Muscle layer of duodenum (tissue), 2 donors: ENCODE results near the gene PLEKHA6.

Source experiments
- H3K27ac ChIP-seq: one replicate; pipeline ENCODE4 v1.7.0; 2013; ENCODE audit warnings: mild to moderate bottlenecking, low read length
- H3K27me3 ChIP-seq: one replicate; pipeline ENCODE4 v1.7.0; 2013; ENCODE audit warnings: low read depth, mild to moderate bottlenecking, control low read depth, low read length
- H3K36me3 ChIP-seq, 2 donors: one replicate each; pipeline ENCODE4 v1.7.0; 2013; ENCODE audit warnings: low read length in 2 of 2, control low read depth in 1 of 2, mild to moderate bottlenecking in 1 of 2; ENCODE audit not compliant: insufficient read depth in 2 of 2, control insufficient read depth in 1 of 2
- H3K4me1 ChIP-seq, 2 donors: one replicate each; pipeline ENCODE4 v1.7.0; 2013; ENCODE audit warnings: low read length in 2 of 2, mild to moderate bottlenecking in 2 of 2, control low read depth in 1 of 2, moderate library complexity in 1 of 2; ENCODE audit not compliant: insufficient read depth in 2 of 2, control insufficient read depth in 1 of 2
- H3K4me3 ChIP-seq, 2 donors: one replicate each; pipeline ENCODE4 v1.7.0; 2013; ENCODE audit warnings: low read length in 2 of 2, low read depth in 1 of 2, mild to moderate bottlenecking in 1 of 2
- H3K9me3 ChIP-seq, 2 donors: one replicate each; pipeline ENCODE4 v1.7.0; 2013; ENCODE audit warnings: low read length in 2 of 2, control low read depth in 1 of 2, mild to moderate bottlenecking in 1 of 2; ENCODE audit not compliant: control insufficient read depth in 1 of 2
- donor health status: healthy.

Gene PLEKHA6

GRCh38 chr1:204255966-204256365, 103.8 kb downstream of the PLEKHA6 start:
- Histone ChIP-seq H3K9me3 (no peaks in the 10 kb centered on the region), H3K4me1 (no peaks in the 10 kb centered on the region), H3K27me3 (no peaks in the 10 kb centered on the region), H3K27ac (no peak overlapping the region), H3K36me3 (peaks cover 0 to 3% of the 10 kb centered on the region in 2 donors), H3K4me3 (no peak overlapping the region)

DNA sequence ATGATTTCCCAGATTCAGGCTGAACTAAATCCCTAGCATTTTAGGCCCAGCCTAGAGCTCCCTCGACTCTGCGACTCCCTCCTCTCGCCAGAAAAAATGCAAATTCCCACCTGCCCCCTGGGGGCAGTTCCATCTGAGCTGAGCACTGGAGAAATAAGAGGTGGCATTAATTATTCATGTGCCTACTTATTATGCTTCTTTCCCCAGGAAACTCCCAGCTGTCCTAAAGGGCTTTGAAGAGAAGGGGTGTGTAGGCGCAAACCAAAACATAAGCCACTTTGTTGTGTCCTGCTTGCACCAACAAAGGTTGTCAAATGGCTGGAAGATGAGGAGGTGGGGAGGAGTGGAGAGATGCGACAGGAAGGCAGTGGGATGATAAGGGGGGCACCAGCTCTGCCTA, 104.5 kb downstream of the PLEKHA6 start:
- Histone ChIP-seq H3K27ac (no peak overlapping the region), H3K4me3 (no peak overlapping the region), H3K9me3 (no peaks in the 10 kb centered on the region), H3K4me1 (no peaks in the 10 kb centered on the region), H3K36me3 (peaks cover 0 to 3% of the 10 kb centered on the region in 2 donors), H3K27me3 (no peaks in the 10 kb centered on the region)

DNA sequence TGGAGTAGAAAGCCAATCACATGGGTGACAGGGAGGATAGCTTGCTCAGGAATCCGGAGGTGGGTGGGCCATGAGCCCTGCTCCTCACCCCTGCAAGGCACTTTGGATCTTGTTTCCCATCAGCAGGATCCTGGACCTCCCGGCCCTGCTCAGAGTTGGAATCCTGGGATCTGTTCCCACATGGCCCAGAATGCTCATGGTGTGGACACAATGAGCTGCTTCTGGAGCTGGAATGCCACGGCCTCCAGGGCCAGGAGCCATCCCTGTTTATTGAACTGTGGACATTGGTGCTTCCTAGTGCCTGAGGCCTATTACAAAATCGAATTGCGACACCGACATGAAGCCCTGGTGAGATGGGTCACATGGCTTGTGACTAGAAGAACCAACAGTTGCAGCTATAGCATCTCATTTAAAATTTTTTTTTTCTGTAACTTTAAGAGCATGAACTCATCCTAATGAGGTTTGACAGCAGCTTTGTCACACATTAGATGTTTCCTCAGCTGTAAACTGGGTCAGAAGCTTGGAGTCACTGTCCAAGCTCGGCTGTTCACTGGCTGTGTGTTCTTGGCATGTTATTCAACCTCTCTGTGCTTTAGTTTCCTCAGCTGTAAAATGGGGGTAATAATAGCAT, 105.6 kb downstream of the PLEKHA6 start:
- Histone ChIP-seq H3K36me3 (no peaks in the 10 kb centered on the region), H3K27me3 (no peaks in the 10 kb centered on the region), H3K4me3 (no peak overlapping the region), H3K9me3 (no peaks in the 10 kb centered on the region), H3K27ac (no peak overlapping the region), H3K4me1 (no peaks in the 10 kb centered on the region)

DNA sequence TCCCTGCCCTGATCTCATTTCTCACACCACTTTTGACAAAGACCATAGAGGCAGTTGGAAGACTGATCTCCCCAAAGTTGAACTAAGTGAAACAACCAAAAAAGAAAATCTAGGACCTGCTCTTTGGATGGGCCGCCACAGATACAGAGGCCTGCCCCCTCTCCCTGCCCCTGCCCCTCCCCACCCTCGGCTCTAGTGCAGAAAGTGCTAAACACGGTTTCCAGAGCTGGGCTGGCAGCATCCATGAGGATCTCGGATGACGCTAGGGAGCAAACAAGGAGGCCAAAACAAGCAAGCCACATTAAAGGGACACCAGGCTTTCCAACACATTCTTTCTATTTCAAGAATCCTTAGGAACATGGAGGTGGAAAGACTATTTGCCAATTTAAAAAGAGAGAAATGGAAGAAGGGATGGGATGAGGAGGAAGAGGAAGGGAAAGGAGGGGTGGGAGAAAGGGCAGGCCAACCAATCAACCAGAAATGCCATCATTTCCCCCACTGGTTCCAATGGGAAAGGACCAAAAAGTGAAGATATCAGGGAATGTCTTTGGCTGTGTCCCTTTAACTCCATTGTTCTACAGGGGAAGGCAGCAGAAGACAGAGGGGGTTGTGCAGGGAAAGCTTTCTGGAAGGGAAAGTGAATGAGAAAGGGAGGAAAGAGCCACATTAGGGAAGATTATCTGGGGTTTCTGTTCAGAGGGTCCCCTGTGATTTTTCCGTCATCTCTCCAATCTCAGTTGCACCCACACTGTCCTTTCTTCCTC, 107.6 kb downstream of the PLEKHA6 start:
- no peak overlapping the region for H3K4me3 ChIP-seq
- H3K27me3 ChIP-seq = no peaks in the 10 kb centered on the region
- H3K4me1 ChIP-seq = no peaks in the 10 kb centered on the region
- H3K27ac ChIP-seq = no peak overlapping the region
- H3K9me3 ChIP-seq = no peaks in the 10 kb centered on the region
- peaks cover 0 to 4% of the 10 kb centered on the region in 2 donors for H3K36me3 ChIP-seq

GRCh38 chr1:204251286-204251685, 108.4 kb downstream of the PLEKHA6 start:
- no peaks in the 10 kb centered on the region for H3K9me3 ChIP-seq
- H3K4me1 ChIP-seq = no peaks in the 10 kb centered on the region
- no peak overlapping the region for H3K27ac ChIP-seq
- peaks cover 0 to 6% of the 10 kb centered on the region in 2 donors for H3K36me3 ChIP-seq
- no peak overlapping the region for H3K4me3 ChIP-seq
- no peaks in the 10 kb centered on the region for H3K27me3 ChIP-seq

DNA sequence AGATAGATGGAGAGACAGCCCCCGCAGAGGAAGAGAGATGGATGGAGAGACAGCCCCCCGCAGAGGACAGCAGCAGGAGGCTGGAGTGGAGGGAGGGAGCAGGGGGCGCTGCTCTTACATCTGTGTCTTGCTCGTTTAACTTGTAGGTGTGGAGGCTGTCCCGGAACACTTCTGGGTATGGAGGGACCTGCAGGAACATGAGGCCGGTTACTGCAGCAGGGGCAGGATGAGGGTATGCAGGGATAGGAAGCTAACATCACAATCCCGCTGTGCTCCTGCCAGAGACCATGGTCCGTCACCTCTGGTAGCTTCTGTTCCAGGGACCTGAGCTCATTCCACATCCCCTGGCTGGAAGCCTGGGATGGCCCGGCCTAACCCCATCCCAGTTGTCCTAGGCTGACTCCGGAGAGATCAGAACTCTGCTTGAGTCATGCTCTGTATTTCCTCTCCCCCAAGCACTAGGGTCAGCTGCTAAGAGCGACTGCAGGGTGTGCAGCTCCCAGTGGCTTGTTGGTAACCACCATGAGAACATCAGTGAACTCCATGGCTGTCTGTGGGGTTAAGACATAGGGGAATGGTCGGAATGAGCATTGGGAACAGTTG, 109.2 kb downstream of the PLEKHA6 start:
- Histone ChIP-seq H3K36me3 (peaks cover 0 to 11% of the 10 kb centered on the region in 2 donors), H3K9me3 (no peaks in the 10 kb centered on the region), H3K27ac (no peak overlapping the region), H3K27me3 (no peaks in the 10 kb centered on the region), H3K4me1 (no peaks in the 10 kb centered on the region), H3K4me3 (no peak overlapping the region)

DNA sequence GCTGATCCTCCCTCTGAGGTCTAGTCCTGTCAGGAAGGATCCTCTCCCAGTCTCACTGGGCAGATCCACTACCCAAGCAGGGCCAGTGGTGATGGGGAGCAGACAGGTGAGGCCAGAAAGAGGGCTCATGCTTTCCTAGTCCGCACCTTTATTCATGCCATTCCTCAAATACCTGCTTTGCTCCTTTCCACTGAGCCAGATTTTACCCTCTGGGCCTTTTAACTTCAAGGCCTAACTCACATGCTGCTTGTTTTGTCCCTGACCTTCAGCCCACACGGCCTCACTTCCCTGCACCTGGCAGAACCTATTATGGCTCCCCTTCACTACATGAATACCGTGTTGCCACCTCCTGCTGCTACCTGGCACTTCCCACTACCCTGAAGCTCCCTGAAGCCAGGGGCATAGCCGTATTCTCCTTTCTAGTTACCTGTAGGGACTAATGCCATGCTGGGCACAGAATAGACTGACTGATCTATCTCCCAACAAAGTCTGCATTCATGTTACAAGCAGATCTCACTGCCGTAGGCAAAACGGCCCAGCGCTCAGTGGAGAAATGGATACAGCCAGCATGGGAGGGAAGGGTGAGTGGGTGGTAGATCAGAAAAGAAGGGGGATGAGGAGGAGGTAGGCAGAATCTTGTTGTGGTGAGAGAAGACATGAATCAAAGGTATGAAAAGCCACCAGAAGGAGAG, 109.8 kb downstream of the PLEKHA6 start:
- Histone ChIP-seq H3K36me3 (peaks cover 0 to 14% of the 10 kb centered on the region in 2 donors), H3K27ac (no peak overlapping the region), H3K9me3 (no peaks in the 10 kb centered on the region), H3K27me3 (no peaks in the 10 kb centered on the region), H3K4me3 (no peak overlapping the region), H3K4me1 (no peaks in the 10 kb centered on the region)

DNA sequence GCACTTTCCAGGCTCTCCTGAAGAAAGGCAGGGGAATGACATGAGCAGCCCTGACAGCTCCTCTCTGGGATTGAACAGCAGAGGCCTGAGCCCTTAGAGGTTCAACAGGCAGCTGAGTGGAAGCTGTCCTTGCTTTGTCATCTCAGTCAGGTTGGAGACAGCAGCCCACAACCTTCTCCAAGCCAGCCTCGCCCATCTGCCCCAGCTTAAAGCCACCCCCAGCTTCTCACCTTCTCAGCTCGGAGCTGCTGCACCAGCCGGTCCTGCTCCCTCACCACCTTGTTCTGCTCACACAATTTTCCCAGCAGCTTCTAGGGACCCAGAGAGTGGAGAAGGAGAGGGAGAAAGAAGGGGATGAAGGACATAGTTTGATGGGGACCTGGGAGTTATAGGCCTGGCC, 110.8 kb downstream of the PLEKHA6 start:
- H3K27me3 ChIP-seq = no peaks in the 10 kb centered on the region
- H3K36me3 ChIP-seq = peaks cover 0 to 14% of the 10 kb centered on the region in 2 donors
- H3K27ac ChIP-seq = no peak overlapping the region
- H3K9me3 ChIP-seq = no peaks in the 10 kb centered on the region
- no peaks in the 10 kb centered on the region for H3K4me1 ChIP-seq
- no peak overlapping the region for H3K4me3 ChIP-seq

DNA sequence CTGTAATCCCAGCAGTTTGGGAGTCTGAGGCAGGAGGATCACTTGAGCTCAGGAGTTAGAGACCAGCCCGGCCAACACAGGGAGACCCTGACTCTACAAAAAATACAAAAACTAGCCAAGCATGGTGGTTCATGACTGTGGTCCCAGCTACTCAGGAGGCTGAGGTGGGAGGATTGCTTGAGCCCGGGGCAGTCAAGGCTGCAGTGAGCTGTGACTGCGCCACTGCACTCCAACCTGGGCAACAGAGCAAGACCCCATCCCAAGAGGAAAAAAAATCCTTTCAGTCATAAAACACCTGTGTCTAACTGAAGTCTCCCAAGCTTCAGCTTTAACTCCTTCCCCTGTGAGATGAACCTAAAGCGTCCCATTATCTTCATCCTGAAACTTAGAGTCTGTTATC, 112.9 kb downstream of the PLEKHA6 start:
- Histone ChIP-seq H3K27me3 (no peaks in the 10 kb centered on the region), H3K4me3 (no peak overlapping the region), H3K4me1 (no peaks in the 10 kb centered on the region), H3K36me3 (peaks cover 0 to 14% of the 10 kb centered on the region in 2 donors), H3K9me3 (no peaks in the 10 kb centered on the region), H3K27ac (no peak overlapping the region)

- Histone ChIP-seq H3K27me3 (no peaks in the 10 kb centered on the region), H3K4me3 (no peak overlapping the region), H3K27ac (no peak overlapping the region), H3K9me3 (no peaks in the 10 kb centered on the region), H3K4me1 (no peaks in the 10 kb centered on the region), H3K36me3 (peaks cover 3 to 18% of the 10 kb centered on the region in 2 donors)
These were observed 116.8 kb downstream of the PLEKHA6 start for GRCh38 chr1:204242920-204243319.

- Histone ChIP-seq H3K4me1 (no peaks in the 10 kb centered on the region), H3K4me3 (no peak overlapping the region), H3K27ac (no peak overlapping the region), H3K36me3 (peaks cover 4 to 13% of the 10 kb centered on the region in 2 donors), H3K9me3 (no peaks in the 10 kb centered on the region), H3K27me3 (no peaks in the 10 kb centered on the region)
These were observed 117.8 kb downstream of the PLEKHA6 start for GRCh38 chr1:204241914-204242313.
